GM19240 (cell line): ENCODE measurements around the gene TNFSF15.

Experiments
- DNase-seq: peaks from one replicate; pipeline ENCODE4 v3.0.0; 2011; ENCODE audit warnings: low spot score; ENCODE audit not compliant: insufficient read length

TNFSF15 gene

GRCh38 chr9:114825126-114825795, 19.4 kb upstream of the TNFSF15 start:
- no peak for DNase-seq

DNA sequence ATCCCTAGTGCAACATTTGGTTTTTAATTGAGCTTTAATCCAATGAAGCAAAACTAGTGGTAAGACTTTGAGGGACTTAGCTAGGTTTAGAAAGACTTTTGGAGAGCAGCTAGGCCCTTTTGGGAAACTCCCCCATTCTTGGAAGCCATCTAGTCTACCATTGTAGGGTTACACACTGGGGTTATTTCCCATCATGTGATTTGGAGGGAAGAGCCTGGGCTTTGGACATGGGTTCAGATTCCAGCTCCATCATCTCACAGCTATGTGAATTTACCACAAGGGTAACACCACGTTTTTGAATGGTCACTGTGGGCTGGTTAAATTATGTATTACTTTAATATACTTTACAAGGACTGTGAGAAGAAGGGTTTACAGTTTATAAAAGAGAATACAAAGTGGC, 18.3 kb upstream of the TNFSF15 start:
- no peak for DNase-seq

- no peak for DNase-seq
Observed at GRCh38 chr9:114823441-114823840, 17.6 kb upstream of the TNFSF15 start.

- no peak for DNase-seq
Observed at GRCh38 chr9:114822708-114823107, 16.9 kb upstream of the TNFSF15 start.

- no peak for DNase-seq
Observed at GRCh38 chr9:114820776-114821501, 15.1 kb upstream of the TNFSF15 start.

GRCh38 chr9:114818178-114818577, 12.3 kb upstream of the TNFSF15 start:
- DNase-seq: no peak

DNA sequence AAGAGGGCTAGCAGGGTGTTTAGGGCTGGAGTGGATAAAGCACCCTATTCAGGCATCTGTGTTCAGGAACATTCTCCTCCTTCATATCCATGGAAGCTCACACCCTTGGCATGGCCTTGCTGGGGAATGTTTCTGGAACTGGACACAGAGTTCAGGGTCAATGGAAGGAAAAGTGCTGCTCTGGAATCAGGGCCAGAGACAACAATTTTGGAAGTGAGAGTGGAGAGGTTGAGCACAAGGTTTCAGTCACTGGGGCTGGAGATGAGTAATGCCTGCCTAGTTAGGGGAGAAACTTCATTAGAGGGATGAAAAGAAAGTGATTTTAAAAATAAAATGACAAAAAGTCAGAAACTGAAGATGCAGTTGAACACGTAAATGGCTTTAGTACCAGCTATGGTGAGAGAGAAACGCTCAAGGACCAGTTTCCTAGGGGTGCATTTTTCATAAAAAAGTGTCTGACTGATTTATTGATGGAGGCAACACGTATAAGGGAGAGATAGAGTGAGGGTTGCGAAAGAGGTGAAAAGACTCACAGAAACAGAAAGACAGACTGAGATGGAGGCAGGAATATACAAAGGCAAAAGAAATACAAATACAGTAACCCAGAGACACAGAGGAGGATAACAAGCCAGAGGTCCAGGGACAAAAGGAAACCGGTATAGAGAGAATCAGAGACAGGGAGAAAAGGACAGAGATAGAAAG, 8.0 kb upstream of the TNFSF15 start:
- no peak for DNase-seq

GRCh38 chr9:114811966-114812636, 6.3 kb upstream of the TNFSF15 start:
- no peak for DNase-seq

GRCh38 chr9:114811301-114811700, 5.5 kb upstream of the TNFSF15 start:
- DNase-seq: no peak

- no peak for DNase-seq
Observed at GRCh38 chr9:114810614-114811013, 4.8 kb upstream of the TNFSF15 start.

- DNase-seq: no peak
Observed at GRCh38 chr9:114806526-114806900, 674 bp upstream of the TNFSF15 start.

- DNase-seq: no peak
Observed at GRCh38 chr9:114804505-114804904, 1.3 kb downstream of the TNFSF15 start.

DNA sequence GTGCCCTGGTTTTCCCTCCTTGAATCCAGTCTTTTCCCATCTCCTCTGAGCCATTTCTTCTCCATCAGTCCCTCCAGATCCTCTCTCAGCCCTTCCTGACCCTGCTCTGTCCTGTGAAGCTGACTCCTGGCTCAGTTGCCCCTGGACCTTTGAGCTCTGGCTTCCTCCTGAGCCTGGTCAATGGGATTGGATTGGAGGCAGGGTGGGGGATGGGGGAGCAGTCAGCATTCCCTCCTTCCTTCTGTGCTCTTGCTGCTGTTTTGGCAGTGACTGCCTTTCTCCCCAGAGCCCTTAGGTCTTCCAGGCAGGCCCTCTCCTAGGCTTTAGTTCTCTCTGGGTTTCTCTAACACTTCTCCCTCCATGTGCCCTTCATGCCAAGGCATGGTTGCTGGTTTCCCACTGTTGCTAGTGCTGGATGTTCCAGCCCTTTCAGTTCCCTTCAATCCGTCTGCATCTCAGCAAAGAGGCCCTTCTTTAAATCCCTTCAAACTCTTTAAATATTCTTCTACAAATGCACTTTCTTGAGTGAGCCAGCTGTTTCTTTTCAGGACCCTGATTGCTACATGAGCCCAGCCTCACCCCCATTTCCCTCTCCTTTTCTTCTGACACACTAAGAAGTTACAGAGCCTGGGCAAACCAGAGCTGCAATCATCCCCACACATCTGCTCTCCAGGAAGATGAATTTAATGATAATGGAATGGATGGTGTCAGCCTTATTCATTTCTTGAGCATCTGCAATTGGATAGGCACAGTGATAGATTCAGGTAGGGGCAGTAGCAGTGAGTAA, 2.2 kb downstream of the TNFSF15 start:
- no peak for DNase-seq

GRCh38 chr9:114799925-114800324, 5.9 kb downstream of the TNFSF15 start:
- no peak for DNase-seq

DNA sequence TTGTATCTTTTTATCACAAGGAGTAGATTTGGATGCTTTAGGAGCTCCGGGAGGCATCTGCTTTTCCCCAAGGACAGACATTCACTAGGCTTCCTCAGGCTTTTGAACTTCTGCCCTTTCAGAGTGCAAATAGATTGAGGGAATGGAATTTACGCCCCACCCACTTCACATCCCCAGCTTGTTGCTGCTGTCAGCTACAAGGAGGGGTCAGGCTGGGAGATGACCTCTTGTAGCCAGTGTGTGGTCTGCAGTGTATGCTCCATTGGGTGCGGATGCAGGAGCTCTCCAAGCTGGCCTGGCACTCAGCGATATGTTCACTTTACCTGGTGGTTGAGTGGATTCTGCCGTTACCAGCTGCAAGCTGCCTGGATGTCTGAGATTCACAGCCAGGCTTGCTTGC, 6.4 kb downstream of the TNFSF15 start:
- DNase-seq: no peak

GRCh38 chr9:114798780-114799427, 6.9 kb downstream of the TNFSF15 start:
- no peak for DNase-seq

- DNase-seq: no peak
Observed at GRCh38 chr9:114798101-114798500, 7.7 kb downstream of the TNFSF15 start.

GRCh38 chr9:114792396-114792795, 13.4 kb downstream of the TNFSF15 start:
- DNase-seq: no peak

- DNase-seq: no peak
Observed at GRCh38 chr9:114791736-114792135, 14.1 kb downstream of the TNFSF15 start.

- DNase-seq: no peak
Observed at GRCh38 chr9:114791312-114791711, 14.5 kb downstream of the TNFSF15 start.

- DNase-seq: no peak
Observed at GRCh38 chr9:114790521-114790920, 15.3 kb downstream of the TNFSF15 start.
